GM12864 (cell line): ENCODE results near the gene NAPA.
"Not testable (repeated sequence)": the region's sequence is repeated elsewhere in the genome, so short reads cannot be mapped to it uniquely, and the experiment has no call there.

Experiments
- DNase-seq: peaks from one replicate; pipeline ENCODE4 v3.0.0-alpha.2; 2011; ENCODE audit warnings: low read depth
- H3K4me3 ChIP-seq: 2 replicates; pipeline ENCODE4 v1.5.1; 2011; ENCODE audit warnings: mild to moderate bottlenecking, low read depth, low read length, control low read depth
- TF ChIP-seq, protein P1 (sequence below): IDR thresholded peaks from 2 replicates; pipeline ENCODE4 v1.5.1; 2011; ENCODE audit warnings: low read depth, mild to moderate bottlenecking, moderate library complexity, low read length, control low read depth, inconsistent platforms; ENCODE audit errors: missing control alignments

Gene NAPA

DNA sequence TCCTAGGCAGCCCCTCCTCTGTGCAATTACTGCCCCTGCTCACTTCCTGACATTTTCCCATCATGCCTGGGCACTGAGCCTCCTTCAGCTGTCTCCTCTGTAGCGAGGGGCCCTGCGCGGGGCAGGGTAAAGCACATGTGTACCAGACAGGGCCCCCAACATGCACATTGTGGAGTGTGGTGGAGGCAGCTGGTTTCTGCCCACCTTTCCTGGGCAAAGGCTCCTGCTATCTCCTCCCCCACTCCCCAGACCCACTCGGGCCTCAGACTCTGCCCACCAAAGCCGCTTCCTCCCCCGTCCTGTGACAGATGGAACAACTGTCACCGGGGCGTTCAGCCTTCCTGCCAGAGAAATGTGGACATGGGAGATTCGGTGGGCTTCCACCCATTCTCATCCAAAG, 28.0 kb downstream of the NAPA start:
- no peak for DNase-seq
- no peak overlapping the region for H3K4me3 ChIP-seq
- TF ChIP-seq, protein P1, sequence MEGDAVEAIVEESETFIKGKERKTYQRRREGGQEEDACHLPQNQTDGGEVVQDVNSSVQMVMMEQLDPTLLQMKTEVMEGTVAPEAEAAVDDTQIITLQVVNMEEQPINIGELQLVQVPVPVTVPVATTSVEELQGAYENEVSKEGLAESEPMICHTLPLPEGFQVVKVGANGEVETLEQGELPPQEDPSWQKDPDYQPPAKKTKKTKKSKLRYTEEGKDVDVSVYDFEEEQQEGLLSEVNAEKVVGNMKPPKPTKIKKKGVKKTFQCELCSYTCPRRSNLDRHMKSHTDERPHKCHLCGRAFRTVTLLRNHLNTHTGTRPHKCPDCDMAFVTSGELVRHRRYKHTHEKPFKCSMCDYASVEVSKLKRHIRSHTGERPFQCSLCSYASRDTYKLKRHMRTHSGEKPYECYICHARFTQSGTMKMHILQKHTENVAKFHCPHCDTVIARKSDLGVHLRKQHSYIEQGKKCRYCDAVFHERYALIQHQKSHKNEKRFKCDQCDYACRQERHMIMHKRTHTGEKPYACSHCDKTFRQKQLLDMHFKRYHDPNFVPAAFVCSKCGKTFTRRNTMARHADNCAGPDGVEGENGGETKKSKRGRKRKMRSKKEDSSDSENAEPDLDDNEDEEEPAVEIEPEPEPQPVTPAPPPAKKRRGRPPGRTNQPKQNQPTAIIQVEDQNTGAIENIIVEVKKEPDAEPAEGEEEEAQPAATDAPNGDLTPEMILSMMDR, result no peak

DNA sequence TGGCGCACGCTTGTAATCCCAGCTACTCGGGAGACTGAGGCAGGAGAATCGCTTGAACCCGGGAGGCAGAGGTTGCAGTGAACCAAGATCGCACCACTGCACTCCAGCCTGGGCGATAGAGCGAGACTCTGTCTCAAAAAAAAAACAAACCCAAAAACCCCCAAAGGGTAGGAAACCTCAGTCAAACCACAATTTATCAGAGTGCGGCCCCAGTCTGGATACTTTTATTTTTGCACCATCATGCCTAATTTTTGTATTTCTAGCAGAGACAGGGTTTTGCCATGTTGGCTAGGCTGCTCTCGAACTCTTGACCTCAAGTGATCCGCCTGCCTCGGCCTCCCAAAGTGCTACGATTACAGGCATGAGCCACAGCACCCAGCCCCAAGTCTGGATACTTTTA, 28.6 kb downstream of the NAPA start:
- DNase-seq, H3K4me3 ChIP-seq: not testable (repeated sequence)

DNA sequence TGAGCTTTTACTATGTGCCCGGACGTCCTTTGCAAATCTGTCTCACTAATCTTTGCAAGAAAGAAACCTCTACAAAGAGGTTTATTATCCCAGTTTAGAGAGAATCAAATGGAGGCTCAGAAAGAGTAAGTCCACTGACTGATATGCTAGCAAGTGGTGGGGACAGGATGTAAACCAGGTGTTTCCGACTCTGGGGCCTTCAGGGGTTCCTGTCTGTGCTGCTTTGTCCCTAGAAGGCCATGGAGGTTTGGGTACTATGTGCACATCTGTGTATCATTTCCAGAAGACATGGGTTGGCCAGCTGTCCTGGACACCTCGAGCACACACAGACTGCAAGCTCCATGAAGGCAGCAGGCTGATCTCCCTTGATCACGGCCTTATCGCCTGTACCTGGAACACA, 29.7 kb downstream of the NAPA start:
- DNase-seq, result no peak
- H3K4me3 ChIP-seq, result peak overlapping the region; percentile 70
- TF ChIP-seq, protein P1, result no peak

DNA sequence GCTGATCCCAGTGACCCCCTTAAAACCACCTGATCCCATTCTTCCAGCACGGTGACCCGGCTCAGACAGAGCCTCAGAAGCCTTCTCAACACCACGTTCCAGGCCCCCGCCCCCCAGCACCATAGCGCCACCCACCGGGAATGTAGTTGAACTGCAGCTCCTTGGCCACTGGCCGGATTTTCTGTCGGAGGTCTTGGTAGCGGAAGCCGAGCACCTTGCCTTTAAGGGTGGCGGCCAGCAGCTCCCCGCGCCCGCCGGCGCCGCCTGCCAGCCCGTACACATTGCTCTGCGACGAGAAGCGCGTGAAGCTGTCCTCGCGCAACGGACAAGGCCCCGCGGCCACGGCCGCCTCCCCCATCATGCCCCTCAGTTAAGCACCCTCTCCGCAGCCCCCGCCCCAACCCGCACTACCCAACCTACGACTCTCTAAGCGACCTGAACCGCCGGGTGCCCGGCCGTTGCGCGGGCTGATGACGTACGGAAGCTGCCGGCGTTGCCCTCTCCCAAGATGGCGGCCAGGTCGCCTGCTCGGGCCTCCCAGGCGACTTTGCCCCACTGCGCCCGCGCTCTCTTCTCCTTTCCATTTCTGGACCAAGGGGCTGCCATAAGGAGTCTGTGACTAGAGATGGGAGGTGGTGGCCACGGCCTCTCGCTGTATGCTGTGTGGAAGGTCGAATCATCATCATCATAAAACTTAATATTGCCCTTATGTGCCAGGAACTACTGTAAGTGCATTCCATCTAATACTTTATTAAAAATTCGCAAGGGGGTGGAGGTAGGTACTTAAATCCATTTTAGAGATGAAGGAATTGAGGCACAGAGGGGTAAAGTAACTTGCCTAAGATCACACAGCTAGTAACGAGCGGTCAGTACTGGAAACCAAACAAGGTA, 30.8 kb downstream of the NAPA start, which contains the start of gene KPTN:
TSS of gene KPTN (minus strand) at position 420 of the 891 bp plus-strand sequence. CDS start at position 361, 59 bp downstream.
- TF ChIP-seq, protein P1, result peak; percentile 95
- DNase-seq, result peak; percentile 68
- H3K4me3 ChIP-seq, result peak within 1 kb of the TSS; percentile 70

DNA sequence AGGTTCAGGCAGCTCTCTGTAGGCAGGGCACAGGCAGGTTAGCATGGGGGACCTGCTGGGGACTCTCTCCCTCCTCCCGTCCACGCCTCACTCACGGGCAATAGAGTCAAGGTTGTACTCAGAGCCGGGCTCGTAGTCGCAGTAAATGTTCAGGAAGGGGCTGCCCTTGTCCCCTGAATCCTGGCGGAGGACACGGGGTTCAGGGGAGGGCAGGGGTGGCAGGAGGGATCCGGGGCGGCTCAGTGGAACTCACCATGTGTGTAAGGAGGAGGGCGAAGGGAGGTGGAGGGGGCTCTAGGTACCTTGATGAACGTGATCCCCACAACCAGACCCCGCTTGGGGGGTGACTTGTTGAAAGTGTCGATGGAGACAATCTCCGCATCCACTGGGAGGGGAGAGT, 31.7 kb downstream of the NAPA start:
- DNase-seq, result no peak
- TF ChIP-seq, protein P1, result no peak
- H3K4me3 ChIP-seq, result peak overlapping the region; percentile 70

DNA sequence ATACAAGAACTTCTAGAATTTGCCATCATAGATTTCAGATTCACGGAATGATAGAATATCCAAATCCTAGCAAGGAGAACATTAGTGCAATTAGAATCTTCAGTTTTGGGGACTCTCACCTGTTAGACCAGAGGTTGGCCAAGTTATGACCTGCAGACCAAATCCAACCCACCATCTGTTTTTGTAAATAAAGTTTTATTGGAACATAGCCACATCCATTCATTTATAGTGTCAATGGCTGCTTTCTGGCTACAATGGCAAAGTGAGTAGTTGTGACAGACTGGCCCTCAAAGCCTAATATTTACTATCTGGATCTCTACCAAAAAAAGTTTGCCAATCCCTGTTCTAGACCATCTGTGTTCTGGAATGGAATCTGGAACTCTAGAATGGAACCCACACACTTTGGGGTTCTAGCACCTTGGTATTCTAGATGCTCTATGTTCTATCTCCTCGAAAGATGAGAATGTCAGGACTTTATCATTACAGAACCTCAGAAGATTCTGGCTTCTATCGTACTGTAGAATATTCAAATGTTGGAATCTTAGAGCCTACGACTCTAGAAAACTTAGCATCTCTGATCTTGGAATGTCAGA, 33.3 kb downstream of the NAPA start:
- TF ChIP-seq, protein P1, result no peak
- no peak overlapping the region for H3K4me3 ChIP-seq
- DNase-seq, result no peak

DNA sequence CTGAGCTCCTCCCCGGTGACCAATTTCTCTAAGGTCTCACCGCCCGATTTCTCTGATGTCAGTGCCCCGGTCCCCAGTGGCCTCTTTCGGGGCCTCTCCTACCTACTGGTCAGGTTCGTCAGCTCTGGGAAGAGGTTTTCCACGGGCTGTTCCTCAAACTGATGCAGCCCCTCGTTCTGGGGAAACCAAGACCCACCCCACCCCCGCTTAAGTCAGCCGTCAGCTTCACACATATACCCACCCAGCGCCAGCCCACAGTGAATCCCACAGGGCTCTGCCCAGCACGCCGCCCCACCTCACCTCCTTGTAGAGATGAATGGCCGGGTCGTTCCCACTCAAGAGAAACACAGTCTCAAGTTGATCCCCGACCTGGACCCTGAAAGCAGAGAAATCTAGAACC, 34.2 kb downstream of the NAPA start:
- no peak overlapping the region for H3K4me3 ChIP-seq

More for the DNA sequence above, 34.2 kb downstream of the NAPA start:
- TF ChIP-seq, protein P1, result no peak
- DNase-seq, result no peak
